Stimulated activated CD4-positive, alpha-beta T cell treated with anti-CD3 and anti-CD28 coated beads, TNF-alpha, amount 100 ng/mL, for 48 hours (primary cell): ENCODE measurements around the gene ZBTB16.

Experiments used
- DNase-seq, 3 donors: peaks; one replicate each; pipeline ENCODE4 v3.0.0-alpha.2; 2020; ENCODE audit warnings: low read depth in 3 of 3

The ZBTB16 gene, protein sequence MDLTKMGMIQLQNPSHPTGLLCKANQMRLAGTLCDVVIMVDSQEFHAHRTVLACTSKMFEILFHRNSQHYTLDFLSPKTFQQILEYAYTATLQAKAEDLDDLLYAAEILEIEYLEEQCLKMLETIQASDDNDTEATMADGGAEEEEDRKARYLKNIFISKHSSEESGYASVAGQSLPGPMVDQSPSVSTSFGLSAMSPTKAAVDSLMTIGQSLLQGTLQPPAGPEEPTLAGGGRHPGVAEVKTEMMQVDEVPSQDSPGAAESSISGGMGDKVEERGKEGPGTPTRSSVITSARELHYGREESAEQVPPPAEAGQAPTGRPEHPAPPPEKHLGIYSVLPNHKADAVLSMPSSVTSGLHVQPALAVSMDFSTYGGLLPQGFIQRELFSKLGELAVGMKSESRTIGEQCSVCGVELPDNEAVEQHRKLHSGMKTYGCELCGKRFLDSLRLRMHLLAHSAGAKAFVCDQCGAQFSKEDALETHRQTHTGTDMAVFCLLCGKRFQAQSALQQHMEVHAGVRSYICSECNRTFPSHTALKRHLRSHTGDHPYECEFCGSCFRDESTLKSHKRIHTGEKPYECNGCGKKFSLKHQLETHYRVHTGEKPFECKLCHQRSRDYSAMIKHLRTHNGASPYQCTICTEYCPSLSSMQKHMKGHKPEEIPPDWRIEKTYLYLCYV

DNA sequence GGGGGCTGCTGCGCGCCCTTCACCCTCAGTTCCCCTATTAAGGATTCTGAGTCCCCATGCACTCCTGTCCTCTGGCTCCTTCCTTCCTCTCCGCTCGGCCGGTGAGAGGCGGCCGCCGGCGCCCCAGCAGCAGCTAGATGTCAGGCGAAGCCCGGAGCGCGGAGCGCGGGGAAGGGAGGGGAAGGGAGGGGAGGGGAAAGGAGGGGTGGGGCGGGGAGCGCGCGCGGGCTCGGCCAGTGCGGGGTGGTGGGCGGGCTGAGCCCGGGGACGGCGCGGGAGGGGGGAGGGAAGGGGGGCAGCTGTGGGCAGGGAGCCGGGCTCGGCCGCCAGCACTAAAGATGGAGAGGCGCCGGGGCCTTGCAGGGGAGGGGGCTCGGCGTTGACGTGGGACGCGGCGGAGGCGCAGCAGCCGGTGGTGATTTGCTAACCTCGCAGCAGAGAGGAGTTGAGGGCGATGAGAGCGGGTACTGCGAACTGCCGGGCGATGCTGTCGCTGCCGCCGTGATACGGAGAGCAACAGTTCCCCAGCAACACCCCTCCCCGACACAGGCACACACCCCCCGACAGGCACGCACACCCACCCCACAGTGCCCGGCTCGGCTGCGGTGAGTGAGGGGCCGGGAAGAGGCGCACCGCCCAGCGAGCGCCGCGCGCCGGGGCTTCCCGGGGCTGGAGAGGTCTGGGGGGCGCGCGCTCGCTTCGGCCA is at the start of gene ZBTB16:
Gene ZBTB16 (plus strand): TSS at position 434 of the 706 bp plus-strand sequence. CDS start 3,590 bp downstream, outside the sequence.
- peak in 1 of 3 donors; percentile 33 for DNase-seq

GRCh38 chr11:114010931-114011330 is 48.6 kb upstream of the ZBTB16 start:
- DNase-seq = no peak

GRCh38 chr11:114011443-114011842 is 48.1 kb upstream of the ZBTB16 start:
- DNase-seq = no peak

GRCh38 chr11:114015117-114015516 is 44.4 kb upstream of the ZBTB16 start:
- no peak for DNase-seq

DNA sequence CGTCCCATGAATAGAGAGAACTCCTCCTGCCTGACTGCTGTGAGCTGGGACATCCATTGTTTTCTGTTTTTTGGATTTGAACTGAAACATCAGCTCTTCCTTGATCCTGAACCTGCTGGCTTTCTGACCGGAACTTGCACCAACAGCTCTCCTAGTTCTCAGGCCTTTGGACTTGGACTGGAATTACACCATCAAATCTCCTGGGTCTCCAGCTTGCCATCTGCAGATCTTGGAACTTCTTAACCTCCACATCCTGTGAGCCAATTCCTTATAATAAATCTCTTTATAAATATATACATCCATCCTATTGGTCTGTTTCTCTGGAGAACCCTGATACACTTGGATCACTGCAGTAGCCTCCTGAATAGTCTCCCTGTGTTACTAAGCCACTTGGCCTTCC is 42.5 kb upstream of the ZBTB16 start:
- no peak for DNase-seq

DNA sequence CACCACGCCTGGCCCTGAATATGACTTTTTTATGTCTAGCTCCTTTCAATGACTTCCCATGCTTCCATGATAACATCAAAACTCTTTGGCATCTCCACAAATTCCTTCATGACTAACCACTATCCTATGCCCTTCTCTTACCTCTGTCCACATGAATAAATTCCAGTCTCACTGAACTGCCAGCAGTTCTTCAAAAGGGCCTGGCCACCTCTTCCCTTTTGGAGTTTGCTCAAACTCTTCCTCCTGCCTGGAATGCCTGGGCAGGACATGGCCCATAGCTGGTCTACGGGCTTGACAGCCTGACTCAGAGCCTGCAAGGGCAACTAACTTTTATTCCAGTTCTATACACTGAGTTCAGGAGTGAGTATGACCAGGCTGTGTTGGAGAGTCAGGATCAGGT is 41.8 kb upstream of the ZBTB16 start:
- DNase-seq = no peak

GRCh38 chr11:114019046-114019445 is 40.5 kb upstream of the ZBTB16 start:
- DNase-seq = no peak

GRCh38 chr11:114019574-114019973 is 39.9 kb upstream of the ZBTB16 start:
- DNase-seq = no peak

GRCh38 chr11:114025329-114025907 is 34.1 kb upstream of the ZBTB16 start:
- no peak for DNase-seq

DNA sequence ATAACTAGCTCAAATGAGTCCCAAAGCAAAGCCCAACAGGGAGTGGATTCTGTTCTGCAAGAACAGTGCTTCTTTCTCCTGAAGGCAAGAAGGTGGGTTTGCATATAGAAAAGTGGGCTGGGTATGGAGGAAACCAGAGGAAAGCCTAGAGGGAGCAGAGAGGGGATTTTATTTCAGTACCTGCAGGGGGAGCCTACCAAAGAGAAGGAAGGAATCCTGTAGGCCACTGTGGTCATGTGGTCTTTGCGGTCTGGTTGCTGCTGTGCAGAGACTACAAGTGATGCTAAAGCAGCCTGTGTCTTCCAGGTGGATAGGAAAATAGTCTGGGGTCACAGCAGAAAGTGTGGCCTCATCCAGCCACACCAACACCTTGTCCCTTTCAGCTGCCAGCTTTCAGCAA is 33.2 kb upstream of the ZBTB16 start:
- no peak for DNase-seq

DNA sequence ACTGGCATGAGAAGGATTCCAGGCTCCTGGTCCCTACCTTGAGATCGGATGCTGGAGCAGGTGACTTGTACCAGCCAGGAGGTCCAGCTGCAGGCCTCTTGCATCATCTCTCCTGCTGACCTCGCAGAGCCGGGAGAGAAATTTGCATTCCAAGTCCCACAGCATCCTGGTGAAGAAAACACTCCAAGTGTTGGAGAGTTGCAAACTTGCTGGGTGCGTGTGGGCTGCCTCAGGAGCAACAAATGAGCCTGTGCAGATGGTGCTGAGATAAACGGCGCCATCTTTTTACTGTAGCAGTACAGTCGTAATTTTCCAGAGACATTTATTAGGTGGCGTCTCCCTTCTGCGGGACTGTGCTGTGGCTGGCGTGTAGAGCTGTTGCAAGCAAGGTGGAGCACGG is 32.1 kb upstream of the ZBTB16 start:
- no peak for DNase-seq

- no peak for DNase-seq
Observed at GRCh38 chr11:114027926-114028325, 31.6 kb upstream of the ZBTB16 start.

GRCh38 chr11:114031246-114031966 is 28.1 kb upstream of the ZBTB16 start:
- no peak for DNase-seq

- no peak for DNase-seq
Observed at GRCh38 chr11:114031967-114032320, 27.6 kb upstream of the ZBTB16 start.

- no peak for DNase-seq
Observed at GRCh38 chr11:114033066-114033465, 26.4 kb upstream of the ZBTB16 start.

GRCh38 chr11:114033572-114033971 is 25.9 kb upstream of the ZBTB16 start:
- DNase-seq = no peak

DNA sequence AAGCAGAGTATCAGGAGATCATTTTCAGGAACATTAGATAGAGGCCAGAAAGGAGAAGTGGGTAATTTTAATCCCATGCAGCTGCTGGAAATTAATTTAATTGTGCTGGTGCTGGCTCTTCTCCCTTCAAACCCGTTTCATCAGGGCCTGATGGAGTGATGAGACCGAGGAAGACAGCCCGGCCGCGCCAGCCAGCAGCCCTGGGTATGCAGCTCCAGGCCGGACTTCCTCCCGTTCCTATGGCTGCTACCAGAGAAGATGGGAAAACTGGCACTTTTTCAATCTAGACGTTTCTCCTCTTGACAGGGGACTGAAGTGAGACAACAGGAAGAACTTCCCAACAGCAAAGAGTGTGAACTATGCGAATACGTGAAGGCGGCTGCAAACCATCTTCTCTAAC is 24.6 kb upstream of the ZBTB16 start:
- no peak for DNase-seq

DNA sequence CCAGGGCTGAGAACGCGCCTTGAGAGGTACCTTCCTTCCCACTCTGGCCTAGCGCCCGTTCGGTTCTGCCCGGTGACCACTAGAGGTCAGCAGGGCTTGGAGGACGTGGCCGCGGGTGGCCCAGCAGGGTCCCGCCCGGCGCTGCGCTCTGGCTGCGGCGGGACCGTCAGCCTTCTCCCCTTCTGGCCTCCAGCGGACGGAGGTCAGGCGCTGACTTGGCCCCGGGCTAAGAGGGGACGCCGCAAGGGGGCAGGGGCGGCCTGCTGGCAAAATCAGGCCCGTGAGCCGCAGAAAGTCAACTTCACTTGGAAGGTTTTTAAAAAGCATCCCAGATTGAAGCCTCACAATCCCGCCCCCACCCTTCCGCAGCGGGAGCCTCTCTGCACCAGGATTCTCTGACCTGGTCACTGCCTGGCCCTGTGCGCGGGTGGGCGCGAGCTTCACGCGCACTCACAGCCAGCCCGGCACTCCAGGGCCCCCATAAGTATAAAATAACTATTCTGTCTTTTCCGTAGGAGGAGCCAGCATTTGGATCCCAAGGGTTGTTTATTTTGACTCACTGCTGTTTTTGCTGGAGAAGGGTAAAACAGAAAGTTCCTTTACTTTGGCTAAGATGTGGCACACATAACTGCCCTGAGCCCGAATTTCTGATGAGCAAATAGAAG is 23.2 kb upstream of the ZBTB16 start:
- peak in 1 of 3 donors; percentile 33 for DNase-seq

DNA sequence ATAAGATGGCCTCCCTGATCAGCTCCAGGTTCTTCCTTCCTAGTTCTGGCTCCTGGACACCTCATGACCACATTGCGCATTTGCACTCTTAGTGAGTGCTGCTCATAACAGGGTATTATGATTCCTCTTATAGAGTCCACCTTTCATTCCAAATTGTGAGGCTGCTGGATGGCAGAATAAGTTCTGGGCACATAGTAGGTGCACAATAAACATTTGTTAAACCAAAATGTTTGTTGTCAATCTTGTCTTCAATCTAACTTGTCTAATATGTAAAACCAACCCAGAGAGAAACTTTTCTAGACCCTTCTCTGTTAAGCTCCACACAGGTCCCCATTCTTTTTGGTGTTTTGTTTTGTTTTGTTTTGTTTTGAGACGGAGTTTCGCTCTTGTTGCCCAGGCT is 22.6 kb upstream of the ZBTB16 start:
- DNase-seq = no peak

GRCh38 chr11:114039551-114039950 is 20.0 kb upstream of the ZBTB16 start:
- DNase-seq = no peak

DNA sequence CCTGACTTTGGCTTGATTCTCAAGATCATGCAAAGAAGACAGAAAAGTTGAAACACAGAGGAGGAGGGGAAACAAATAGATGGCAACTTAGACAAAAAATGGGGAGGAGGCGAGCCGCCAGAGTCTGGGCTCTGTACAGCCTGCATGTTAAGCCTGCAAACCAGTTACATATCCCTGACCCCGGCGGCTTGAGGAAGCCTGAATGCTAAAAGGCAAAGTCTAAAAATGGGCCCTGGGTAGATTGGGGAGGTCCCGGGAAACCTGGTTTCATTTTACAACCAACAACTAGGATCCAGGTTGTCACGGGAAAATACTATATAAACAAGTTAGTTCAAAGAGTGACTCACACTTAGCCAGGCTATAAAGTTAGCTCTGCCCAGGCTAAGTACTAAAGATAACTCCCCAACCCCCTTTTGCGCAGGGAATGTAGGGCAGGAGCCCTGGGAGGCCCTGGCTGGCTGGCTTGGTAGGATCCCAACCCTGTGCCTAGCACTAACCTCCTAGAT is 18.8 kb upstream of the ZBTB16 start:
- DNase-seq = no peak
